Myocyte (in vitro differentiated cells): ENCODE results near the gene MEIS2. TPM values are rescaled to one million over a fixed set of nuclear protein-coding genes. Genes with fewer than 3 reads are reported as not detected.
A peak's percentile ranks its signal among the peaks of the same experiment; 100 is the strongest.

Experiments
- DNase-seq: peaks from one replicate; pipeline ENCODE4 v3.0.0-alpha.2; 2012; ENCODE audit warnings: low read depth
- polyA plus RNA-seq: library from polyadenylated mRNA; unstranded; fragments of >200 nt; gene quantifications from one replicate; pipeline ENCODE4 v1.2.1, GENCODE V29; 2012; ENCODE audit warnings: missing spikeins
- total RNA-seq: library from RNA; depleted of rRNA; stranded (reverse); fragments of >200 nt; gene quantifications from 2 replicates; pipeline ENCODE4 v1.2.3, GENCODE V29; 2014

MEIS2 gene
- 4.0 and 7.3 TPM in 2 replicates for total RNA-seq
- polyA plus RNA-seq, result 5.8 TPM

DNA sequence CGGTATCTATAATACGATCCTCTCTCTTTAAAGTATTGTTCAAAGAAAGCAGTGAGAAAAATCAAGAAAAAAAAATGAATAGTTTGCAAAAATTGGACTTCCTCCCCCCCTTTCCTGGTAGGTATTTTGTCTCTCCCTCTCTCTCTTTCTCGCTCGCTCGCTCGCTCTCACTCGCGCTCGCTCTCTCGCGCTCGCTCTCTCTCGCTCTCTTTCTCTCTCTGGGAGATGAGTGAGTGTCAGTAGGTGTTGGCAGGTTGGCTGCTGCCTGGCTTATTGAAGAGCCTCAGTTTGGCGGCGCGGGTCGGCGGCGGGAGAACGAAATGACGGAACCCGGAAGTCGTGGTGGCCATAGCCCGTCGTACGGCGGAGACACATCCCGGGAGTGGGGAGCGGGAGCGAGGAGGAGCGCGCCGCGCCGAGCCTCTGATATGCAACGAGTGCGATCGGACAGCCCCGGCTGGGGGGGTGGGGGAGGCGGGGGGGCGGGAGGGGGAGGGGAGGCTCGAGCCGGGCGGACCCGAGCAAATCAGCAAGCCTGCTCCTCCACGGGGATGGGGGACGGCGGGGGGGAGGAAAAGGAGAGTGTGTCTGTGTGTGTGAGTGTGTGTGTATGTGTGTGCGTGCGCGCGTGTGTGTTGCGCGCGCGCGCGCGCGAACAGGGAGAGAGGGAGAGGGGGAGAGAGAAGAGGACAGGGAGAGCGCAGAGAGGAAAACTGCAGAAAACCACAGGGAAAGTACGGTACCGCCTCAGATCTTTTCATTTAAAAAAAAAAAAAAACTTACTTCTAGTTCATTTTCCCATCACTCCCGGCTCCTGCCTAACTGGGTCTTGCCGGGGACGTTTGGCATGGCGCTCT, at the start of gene MEIS2:
TSS of gene MEIS2 (minus strand) at position 441 of the 857 bp plus-strand sequence. CDS start 1,083 bp downstream, outside the sequence.
- DNase-seq, result peak; percentile 90

DNA sequence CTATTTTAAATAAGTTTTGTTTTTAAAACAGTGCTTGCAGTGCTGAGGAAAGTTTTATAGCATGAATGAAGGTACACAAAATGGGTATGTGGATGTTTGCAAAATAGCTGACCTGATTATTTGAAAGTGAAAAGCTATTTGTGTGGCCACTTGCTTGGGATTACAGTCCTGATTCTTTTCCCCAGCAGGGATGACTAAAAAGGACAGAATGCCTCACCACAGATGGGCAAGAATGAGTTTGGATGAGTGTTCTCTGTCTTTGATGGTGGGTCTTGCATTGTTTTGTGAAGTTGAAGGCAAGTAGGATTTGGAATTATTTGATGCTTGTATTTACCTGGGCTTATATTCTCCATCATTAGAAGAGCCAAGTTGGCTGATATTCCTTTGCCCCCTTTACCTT, 48.8 kb upstream of the MEIS2 start:
- DNase-seq, result no peak

DNA sequence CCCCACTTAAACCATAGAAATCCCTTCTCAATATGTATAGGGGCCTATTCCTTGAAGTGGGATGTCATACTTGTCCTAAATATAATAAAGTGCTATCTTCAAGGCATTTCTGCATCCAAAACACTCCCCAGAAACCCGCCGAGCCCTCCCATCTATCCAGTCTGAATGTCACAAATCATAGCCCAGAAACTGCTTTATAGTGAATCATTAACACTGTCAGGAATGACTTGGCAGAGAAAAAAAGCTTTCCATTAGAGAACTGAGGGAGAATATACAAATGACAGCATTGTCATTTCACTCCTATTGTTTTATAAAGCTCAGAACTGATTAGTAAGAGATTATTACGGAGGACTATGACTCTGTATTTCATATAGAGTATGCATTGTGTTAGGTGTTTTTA, 48.4 kb upstream of the MEIS2 start:
- DNase-seq, result no peak

DNA sequence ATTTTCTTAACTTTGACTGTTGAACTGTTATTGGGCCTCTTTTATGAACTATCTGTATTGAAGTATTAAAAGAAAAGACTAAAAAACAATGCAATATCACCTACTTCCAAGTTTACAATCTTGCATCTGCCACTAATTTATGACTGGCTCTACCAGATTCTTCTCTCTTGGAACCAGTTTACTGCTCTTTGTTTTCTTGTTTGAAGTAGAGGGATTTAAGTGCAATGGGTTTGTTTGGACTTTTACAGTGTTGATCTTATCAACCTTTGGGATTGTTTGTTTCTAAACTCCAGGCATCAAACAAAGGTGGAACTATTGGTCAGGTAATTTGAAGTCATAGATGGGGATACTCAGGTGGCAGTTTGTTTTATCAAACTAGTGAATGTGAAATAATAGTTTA, 43.0 kb upstream of the MEIS2 start:
- no peak for DNase-seq

DNA sequence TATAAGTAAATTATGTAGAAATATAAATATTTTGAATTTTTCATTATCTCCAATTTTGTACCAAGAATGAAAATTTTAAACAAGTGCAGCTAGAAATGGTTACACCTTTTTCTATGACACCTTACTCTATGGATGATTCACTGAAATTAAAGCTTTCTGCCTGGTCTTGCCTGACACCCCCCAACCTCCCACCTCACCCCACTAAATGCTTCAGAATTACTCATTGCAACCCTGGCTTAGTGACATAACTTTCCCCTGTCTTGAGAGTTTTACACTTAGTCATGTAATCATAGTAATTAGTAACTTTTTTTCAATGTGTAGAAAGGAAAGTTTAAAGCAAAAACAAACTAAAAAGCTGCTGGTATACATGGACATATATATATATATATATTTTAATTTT, 42.0 kb upstream of the MEIS2 start:
- no peak for DNase-seq

DNA sequence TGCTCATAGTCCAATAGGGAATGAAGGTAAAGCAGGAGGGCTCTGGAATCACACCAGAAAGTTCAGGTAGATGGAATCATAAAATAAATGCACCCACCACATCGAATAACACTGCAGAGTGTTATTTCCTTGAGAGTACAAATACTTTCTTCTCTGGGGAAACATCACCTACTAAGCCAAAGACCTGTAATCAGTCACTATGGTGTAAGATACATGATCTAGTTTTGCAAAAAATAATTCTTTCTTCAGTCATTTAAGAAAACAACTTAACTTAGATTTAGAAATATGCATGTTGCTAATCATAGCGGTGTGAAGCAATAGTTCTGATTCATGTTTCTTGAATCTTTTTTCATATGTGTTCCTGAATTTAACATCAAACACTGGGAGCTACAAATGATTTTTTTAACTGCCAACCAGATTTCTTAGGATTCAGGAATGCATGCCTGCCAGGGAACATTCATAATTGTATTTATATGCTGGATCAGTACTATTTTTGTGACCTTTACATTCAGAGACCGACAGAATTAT, 40.2 kb upstream of the MEIS2 start:
- no peak for DNase-seq

DNA sequence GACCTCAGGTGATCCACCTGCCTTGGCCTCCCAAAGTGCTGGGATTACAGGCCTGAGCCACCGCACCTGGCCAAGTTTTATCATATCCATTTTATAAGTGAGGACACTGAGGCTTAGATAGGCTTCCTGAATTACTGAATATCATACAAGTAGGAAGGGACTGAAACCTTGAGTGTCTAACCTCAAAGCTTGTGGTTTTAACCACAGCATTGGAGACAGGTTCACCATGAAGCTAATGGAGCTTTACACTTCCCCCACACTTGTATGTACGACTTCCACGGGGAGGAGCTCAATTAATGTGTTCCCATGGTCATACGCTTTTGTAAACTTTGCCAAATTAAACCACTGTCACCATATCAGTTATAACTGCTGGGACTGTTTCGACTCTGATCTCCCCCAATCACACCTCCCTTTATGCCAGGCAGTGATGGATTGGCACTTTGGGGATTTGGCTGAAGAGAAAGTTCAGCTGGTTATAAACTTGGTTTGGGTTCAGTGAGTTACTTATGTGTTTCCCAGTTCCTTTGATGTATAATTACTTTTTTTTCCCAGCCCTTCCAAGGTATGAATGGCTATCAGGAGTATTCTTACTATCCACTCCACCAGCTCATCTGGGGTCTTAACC, 38.4 kb upstream of the MEIS2 start:
- no peak for DNase-seq

DNA sequence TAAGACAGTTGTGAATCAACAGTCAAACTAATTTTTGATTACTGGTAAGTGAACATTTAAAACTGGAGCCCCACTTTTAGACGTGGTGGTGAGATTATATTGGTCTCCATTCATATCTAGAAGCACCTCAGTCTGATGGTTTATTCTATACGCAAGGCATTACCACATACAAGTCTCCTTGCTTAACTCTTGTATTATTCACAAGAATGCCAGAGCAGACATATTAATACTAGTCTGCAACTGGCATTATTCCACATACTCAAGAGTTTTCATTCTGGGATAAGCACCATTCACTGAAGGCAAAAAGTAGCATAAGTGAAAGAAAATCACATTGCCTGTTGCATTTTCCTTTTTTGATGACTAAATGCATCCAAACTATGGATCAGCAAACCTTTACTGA, 36.9 kb upstream of the MEIS2 start:
- no peak for DNase-seq

DNA sequence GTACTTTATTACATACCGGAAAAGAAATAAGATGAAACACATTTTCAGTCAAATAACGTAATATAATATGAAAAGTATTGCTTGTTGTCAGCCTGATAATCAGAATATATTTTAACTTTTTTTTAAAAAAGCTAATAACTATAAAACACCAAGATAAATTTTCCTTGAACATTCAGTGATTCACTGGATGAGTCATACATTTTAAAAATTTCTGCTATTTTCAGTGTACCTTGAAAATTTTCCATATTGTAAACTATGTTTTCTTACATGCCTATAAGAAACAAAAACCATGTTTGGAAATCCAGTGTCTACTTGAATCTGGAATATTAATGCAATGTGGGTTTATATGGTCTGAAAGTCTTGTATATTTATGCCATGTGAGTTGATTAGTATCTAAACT, 36.3 kb upstream of the MEIS2 start:
- DNase-seq, result no peak

DNA sequence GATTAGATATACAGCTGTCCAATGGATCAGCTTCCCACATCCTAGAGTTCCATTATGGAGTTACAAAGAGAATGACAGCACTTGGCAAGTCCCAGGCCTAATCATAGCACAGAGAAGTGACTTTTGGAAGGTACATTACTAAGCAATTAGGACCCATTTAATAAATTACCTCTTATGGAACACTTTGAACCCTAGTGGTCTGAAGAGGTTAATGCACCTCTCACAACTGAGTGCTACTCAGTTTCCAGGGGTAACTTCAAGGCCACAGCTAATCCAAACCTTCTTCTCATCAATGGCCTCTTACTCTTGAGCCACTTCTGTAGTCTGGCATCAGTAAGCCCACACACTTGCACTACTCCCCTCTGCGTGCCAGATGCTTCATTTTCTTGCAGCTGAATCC, 34.9 kb upstream of the MEIS2 start:
- no peak for DNase-seq

DNA sequence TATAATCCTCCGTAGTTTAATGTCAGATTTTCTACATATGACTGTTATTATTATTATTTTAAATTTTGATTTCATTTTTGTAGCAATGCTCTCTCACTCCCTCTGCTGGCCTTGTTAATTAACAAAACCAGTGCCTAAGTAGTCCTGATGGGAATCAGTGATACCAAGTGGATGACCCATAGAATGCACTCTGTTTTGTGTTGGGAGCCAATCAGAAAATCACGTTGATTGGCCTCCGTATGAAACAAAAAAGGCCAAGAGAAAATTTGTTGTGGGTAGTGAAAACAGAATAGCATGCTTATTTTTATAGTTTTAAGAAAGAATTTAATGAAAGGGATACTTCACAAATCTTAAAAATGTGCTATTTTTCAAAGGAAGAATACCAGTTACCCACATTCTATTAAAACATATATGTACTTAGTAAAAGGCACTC, 34.4 kb upstream of the MEIS2 start:
- DNase-seq, result peak; percentile 64

DNA sequence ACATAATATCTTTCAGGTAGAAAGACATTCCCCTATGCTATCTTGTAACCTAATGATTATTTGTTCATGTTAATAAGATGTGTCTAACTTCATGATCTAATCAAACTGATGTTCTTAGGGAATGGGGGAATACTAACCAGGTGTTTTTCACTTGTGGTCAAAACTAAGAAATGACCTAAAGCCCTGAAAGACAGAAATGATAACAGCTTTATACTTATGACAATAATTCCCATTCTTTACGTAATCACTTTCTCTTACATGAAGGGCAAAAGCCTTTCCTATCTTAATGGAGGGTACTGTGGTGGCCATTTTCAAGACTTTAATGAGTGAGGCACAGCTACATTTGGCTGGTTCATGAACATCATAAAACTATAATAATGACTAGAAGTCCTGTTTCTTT, 33.9 kb upstream of the MEIS2 start:
- no peak for DNase-seq

DNA sequence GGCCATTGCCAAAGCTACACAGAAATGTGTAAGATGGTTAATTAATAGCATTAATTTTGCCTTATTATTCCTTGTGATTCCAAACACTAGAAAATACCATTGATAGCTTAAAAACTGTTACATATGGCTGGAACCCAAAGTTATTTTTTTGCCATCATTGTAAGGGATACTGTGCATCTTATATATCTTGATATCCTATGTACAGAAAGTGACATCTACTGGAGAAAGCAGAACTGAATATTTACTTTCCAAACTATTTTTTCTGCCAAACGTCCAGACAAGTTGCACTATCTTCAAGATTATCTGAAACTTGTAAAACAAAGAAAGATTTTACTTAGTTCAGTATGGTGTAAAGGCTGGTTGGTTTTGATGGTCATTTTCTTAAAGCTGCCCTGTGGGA, 33.3 kb upstream of the MEIS2 start:
- DNase-seq, result peak; percentile 17

DNA sequence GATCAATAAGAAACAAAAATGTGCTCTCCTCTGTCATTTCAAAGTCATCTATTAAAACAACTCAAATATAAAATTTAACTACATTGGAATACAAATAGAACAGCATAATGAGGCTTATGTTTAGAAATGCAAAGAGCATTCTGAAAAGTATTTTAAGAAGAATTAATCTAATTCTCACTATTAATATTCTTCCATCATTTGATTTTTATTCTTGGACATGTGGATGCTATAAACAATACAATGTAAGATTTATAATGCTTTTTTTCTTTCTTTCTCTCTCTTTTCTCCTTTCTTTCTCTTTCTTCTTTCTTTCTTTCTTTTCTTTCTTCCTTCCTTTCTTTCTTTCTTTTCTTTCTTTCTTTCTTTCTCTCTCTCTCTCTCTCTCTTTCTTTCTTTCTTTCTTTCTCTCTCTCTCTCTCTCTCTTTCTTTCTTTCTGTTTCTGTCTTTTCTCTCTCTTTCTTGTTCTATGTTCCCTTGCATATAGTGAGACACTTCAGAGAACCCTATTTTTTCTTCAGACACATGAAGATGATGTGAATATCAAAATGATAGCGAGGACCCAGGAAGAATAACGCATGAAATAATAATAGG, 32.6 kb upstream of the MEIS2 start:
- no peak for DNase-seq

DNA sequence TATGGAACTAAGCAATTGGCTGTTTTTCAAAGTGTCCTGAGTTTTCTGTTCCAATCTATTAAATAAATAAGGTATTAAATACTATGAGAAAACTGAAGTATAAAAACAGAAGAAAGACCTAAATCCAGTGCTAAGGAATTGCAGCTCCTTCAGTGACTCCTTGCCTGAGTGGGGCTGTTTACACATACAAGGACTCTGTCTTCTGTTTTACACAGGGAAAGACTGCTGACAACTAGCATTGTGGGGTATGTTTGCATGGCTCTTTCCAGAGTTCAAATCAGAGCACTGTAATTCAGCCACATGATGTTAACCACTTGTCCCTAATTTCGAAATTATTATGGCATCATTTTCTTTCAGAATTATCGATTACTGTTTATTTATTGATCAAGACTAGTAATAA, 31.3 kb upstream of the MEIS2 start:
- DNase-seq, result no peak

DNA sequence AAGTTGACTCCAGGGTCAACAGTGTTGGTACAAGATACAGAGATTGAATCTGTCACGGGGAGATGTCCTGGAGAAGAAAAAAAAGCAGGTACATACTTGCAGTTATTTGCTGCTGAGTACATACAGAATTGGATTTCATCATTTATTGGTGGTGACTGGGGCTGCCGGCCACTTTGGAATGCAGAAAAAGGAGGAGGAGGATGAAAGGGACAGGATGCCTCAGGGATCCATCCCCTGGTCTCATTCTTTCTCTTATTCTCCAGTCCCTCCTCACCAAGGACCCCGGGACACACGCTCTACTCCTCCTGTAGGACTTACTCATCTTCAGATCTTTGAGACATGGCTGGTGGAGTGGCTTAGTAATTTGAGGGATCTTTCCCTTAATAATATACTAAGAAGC, 30.0 kb upstream of the MEIS2 start:
- no peak for DNase-seq

DNA sequence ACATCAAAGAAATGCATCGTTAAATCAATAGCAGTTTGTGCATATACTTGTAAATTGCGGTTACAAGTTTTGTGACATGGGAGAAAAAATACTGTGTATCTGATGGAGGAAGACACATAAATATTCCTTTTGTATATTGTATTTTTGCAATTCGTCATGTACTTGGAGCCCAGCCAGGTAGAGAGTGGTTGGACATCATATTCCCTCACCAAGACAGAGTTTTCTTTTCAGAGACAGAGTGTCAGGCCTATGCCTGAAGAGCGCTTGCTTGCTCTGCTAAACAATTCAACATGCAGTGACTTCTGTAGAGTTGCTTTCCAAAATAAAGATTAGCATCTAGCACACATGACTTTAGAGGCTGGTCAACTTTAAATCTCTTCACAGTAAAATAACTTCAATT, 24.8 kb upstream of the MEIS2 start:
- peak; percentile 13 for DNase-seq

DNA sequence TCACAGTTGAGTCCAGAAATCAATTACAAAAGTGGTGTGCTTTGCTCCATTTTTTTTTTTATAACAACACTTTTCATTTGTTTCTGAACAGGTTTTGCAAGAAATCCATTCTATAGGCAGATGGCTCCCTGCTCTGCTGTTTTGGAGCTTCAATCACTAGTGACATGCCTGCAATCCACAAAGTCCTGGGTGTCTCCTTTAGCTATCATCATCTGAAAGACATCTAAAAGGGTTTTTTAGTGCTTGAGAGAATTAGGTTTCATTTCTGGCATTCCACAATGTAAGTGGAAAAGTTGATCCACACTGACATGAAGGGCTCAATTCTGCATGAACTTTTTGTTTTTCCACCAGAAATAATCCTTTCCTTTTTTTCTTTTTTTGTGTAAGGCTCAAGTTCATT, 24.0 kb upstream of the MEIS2 start:
- DNase-seq, result no peak

DNA sequence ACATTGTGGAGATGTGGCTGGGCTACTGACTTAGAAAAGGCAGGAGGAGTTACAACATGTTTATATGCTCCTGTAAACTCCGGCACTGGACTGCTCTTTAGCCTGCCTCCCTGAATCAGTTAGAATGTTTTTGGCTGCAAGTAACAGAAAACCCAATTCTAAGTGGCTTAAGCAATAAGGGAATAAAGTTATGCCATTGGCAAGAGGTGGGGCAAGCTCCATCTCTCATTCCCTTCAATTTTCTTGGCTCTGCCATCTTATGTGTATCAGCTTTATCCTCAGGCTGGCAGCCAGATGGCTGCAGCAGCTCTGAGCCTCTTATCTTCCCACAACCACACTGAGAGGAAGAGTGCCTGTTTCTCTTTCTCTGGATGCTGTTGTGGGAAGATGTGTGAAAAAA, 22.4 kb upstream of the MEIS2 start:
- DNase-seq, result no peak

DNA sequence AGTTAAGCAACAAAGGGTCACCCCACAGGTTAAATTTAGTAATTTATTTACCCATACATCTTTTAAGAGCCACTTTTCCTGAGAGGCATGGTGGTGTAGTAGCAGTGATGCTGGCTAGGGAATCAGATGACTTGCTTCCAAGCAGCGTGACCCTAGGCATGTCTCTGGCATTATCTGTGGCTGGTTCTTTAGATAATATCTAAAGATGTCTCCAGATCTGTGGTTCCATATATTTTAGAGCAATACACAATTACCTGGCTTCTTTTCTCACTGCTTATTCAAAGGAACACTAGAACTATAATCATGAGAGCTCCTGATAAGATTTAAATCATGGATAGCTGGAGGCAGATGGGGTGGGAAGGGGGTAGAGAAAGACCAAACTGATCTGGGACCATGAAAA, 21.1 kb upstream of the MEIS2 start:
- no peak for DNase-seq

DNA sequence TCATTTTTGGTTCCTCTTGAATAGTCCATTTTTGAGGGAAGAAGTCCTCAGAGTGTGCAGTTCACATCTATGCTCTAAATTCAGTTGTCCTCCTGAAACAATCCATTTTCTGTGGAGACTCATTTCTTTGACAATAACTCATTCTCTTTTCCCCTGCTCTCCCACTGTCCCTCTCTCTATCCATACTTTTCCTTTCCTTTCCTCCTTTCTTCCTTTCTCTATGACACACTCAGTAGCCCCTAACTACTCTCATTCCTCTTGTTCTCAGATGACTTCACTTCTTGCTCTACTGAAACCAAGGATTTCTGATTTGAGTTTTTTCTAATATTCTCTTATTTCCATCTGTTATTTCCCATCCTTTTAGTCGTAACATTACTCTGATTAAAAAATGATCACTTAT, 16.7 kb upstream of the MEIS2 start:
- DNase-seq, result no peak

DNA sequence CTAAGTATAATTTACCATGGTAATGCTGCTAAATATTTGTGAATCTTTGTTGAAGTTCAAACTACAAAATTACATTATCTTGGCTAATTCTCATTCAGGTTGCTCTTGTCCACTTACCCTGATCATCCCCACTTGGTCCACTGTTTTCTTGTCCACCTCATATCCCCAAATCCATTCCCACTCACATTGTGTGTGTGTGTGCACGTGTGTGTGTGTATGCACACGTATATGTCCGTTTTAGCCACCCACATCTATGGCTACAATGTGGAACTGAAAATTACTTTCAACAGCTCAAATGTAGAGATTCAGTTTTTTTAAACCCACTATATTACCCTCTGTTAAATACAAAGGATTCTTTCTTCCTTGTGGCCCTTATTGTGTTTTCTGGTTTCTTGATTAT, 15.2 kb upstream of the MEIS2 start:
- DNase-seq, result no peak
